ENCODE data around the gene KLF18.
"Not testable (repeated sequence)": the region's sequence is repeated elsewhere in the genome, so short reads cannot be mapped to it uniquely, and the experiment has no call there.

The KLF18 gene
- 0 reads per million in 4 donors for total RNA-seq

GRCh38 chr1:44141531-44141930 is at the start of gene KLF18:
TSS of gene KLF18 (minus strand) at chr1:44141631. CDS start at chr1:44141631, 0 bp downstream.
- no peak for DNase-seq

GRCh38 chr1:44174630-44175029 is 33.2 kb upstream of the KLF18 start:
- no peak for DNase-seq

GRCh38 chr1:44170281-44170823 is 28.9 kb upstream of the KLF18 start:
- DNase-seq, result no peak

- DNase-seq, result peak in 1 of 5 donors; percentile 28
Measured at GRCh38 chr1:44168520-44169098, 27.2 kb upstream of the KLF18 start.

GRCh38 chr1:44161546-44161945 is 20.1 kb upstream of the KLF18 start:
- no peak for DNase-seq

GRCh38 chr1:44158871-44159270 is 17.4 kb upstream of the KLF18 start:
- no peak for DNase-seq

GRCh38 chr1:44157903-44158302 is 16.5 kb upstream of the KLF18 start:
- DNase-seq, result no peak

GRCh38 chr1:44154049-44154448 is 12.6 kb upstream of the KLF18 start:
- DNase-seq, result no peak

GRCh38 chr1:44152692-44153091 is 11.3 kb upstream of the KLF18 start:
- DNase-seq, result no peak

GRCh38 chr1:44151808-44152207 is 10.4 kb upstream of the KLF18 start:
- no peak for DNase-seq

- no peak for DNase-seq
Measured at GRCh38 chr1:44151332-44151731, 9.9 kb upstream of the KLF18 start.

- DNase-seq, result no peak
Measured at GRCh38 chr1:44147582-44147981, 6.2 kb upstream of the KLF18 start.

- DNase-seq, result no peak
Measured at GRCh38 chr1:44146536-44147361, 5.3 kb upstream of the KLF18 start.

GRCh38 chr1:44144962-44145756 is 3.7 kb upstream of the KLF18 start:
- DNase-seq, result no peak

- not testable (repeated sequence) for DNase-seq
Measured at GRCh38 chr1:44139565-44139964, 1.9 kb downstream of the KLF18 start.

GRCh38 chr1:44138239-44138638 is 3.2 kb downstream of the KLF18 start:
- no peak for DNase-seq

GRCh38 chr1:44135886-44136285 is 5.5 kb downstream of the KLF18 start:
- no peak for DNase-seq

GRCh38 chr1:44134071-44134920 is 7.1 kb downstream of the KLF18 start:
- no peak for DNase-seq

GRCh38 chr1:44131411-44131810 is 10.0 kb downstream of the KLF18 start:
- DNase-seq, result no peak

- no peak for DNase-seq
Measured at GRCh38 chr1:44129616-44130500, 11.6 kb downstream of the KLF18 start.

GRCh38 chr1:44120398-44120949 is 21.0 kb downstream of the KLF18 start:
- DNase-seq, result no peak

Measured in T-helper 1 cell (primary cell).